Measurements from ENCODE around the gene ZNF185. TPM values are rescaled to one million over a fixed set of nuclear protein-coding genes. Genes with fewer than 3 reads are reported as not detected.

The ZNF185 gene
- total and polyA plus RNA-seq, 9 of the 15 experiments (the other 6 are each of a cell fraction or from before 2014, with no cell fraction given) = 0.08 to 1.1 (median 0.22) TPM

DNA sequence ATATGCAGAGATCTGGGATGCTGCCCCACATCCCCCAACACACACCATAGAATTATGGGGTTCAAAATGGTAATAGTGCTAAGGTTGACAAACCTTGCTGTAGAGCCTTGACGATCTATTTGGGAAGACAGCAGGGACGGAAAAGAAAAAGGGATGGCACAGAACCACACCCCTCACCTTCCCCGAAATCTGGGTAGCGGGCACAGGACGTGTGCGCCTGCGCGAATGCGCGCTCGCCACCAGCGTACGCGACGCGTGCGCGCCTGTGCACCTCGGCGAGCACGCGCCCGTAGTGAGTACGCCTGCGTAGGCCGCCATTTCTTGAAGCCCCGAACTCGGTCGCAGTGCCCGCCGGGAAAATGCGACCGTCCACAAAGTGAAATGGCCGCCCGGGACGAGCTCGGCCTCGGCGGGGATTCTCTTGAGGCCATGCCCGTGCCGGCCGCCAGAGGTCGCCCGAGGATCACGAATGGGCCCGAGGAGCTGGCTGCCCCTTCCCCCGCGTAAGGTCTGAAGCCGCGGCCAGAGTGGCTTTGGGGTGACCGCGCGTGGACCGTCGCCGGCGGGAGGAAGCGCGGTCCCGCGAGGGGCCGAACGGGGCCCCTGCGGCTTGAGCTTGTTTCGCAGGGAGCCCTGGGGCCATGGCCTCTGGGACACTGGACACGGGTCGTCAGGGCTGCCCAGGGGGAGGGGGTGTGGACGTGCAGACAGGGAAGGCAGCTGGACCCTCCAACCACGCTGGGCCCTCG lies 43.6 kb downstream of the ZNF185 start:
- TSS peak; percentile 56 for BruUV-seq (replicated peaks)
- Histone ChIP-seq H2AFZ (ENCODE audit: low read depth, low read length) (peak overlapping the region; percentile 96), H3K27ac (ENCODE audit: extremely low read depth, low read depth, low read length) (peak overlapping the region; percentile 82), H3K36me3 (ENCODE audit: control insufficient read depth, insufficient read depth, low read length) (no peaks in the 10 kb centered on the region), H3K27me3 (ENCODE audit: control insufficient read depth in 2 of 2, insufficient read depth in 2 of 2, low read length in 2 of 2) (no peaks in the 10 kb centered on the region; a peak in 1 of 5 replicates), H3K4me1 (replicated peaks in 1 of 2; ENCODE audit: control insufficient read depth in 2 of 2, insufficient read depth in 2 of 2, low read length in 2 of 2) (peaks cover 2 to 6% of the 10 kb centered on the region in 2 experiments; a peak in 4 of 5 replicates), H3K9me3 (replicated peaks; ENCODE audit: control insufficient read depth, insufficient read depth, low read depth, low read length) (no peaks in the 10 kb centered on the region), H4K20me1 (replicated peaks; ENCODE audit: control insufficient read depth, insufficient read depth, low read length) (no peaks in the 10 kb centered on the region), H3K9ac (ENCODE audit: insufficient read depth in 1 of 2, low read depth in 2 of 2, low read length in 2 of 2) (peak overlapping the region; percentile 77 to 95), H3K9me1 (ENCODE audit: control insufficient read depth, insufficient read depth, low read length) (no peaks in the 10 kb centered on the region), H3K4me2 (ENCODE audit: insufficient read depth, low read length) (peak overlapping the region; percentile 88), H3K4me3 (peak overlapping the region; percentile 52), H3K79me2 (ENCODE audit: control insufficient read depth, insufficient read depth, low read length) (no peaks in the 10 kb centered on the region)
- ATAC-seq (peak; percentile 97), DNase-seq (ENCODE audit: extremely low read depth in 1 of 4, low spot score in 3 of 4) (peak; percentile 91 to 95 (median 93)), FAIRE-seq (peak; percentile 95)
- whole genome bisulfite sequencing (ENCODE audit: insufficient coverage, low coverage, missing lambda C conversion rate) = under 1% methylated on average over 24 of the region's 70 CpGs
- CTCF ChIA-PET (ENCODE audit: low intra/inter-chr PET ratio) = interaction anchor here (1.0 kb wide), 1 partner anchor 1005 kb away, joined by 5 read pairs; no protein-coding TSS in a partner anchor
- intact Hi-C loops (cut with micrococcal nuclease) = no loop called here
- POLR2A ChIA-PET = interaction anchor here (0.7 to 1.1 kb wide), 3 partner anchors 657 to 1828 kb away, joined by 3 to 8 read pairs (median 6); partner anchors contain the start of gene CCNQ
- in situ Hi-C loops (cut with MboI) = loop anchor here (10.0 kb wide), 1 partner anchor 723 kb away; no protein-coding TSS in a partner anchor
- TF ChIP-seq HNRNPUL1 (IDR thresholded peaks at IDR 0.05; ENCODE audit: low read length) (no peak), SAFB (IDR thresholded peaks at IDR 0.05; ENCODE audit: borderline replicate concordance, low read depth, low read length) (peak; percentile 96), PTBP1 (IDR thresholded peaks at IDR 0.05; ENCODE audit: low read depth, low read length) (no peak)
- TF ChIP-seq, protein P1, sequence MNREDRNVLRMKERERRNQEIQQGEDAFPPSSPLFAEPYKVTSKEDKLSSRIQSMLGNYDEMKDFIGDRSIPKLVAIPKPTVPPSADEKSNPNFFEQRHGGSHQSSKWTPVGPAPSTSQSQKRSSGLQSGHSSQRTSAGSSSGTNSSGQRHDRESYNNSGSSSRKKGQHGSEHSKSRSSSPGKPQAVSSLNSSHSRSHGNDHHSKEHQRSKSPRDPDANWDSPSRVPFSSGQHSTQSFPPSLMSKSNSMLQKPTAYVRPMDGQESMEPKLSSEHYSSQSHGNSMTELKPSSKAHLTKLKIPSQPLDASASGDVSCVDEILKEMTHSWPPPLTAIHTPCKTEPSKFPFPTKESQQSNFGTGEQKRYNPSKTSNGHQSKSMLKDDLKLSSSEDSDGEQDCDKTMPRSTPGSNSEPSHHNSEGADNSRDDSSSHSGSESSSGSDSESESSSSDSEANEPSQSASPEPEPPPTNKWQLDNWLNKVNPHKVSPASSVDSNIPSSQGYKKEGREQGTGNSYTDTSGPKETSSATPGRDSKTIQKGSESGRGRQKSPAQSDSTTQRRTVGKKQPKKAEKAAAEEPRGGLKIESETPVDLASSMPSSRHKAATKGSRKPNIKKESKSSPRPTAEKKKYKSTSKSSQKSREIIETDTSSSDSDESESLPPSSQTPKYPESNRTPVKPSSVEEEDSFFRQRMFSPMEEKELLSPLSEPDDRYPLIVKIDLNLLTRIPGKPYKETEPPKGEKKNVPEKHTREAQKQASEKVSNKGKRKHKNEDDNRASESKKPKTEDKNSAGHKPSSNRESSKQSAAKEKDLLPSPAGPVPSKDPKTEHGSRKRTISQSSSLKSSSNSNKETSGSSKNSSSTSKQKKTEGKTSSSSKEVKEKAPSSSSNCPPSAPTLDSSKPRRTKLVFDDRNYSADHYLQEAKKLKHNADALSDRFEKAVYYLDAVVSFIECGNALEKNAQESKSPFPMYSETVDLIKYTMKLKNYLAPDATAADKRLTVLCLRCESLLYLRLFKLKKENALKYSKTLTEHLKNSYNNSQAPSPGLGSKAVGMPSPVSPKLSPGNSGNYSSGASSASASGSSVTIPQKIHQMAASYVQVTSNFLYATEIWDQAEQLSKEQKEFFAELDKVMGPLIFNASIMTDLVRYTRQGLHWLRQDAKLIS (CRISPR knock-in tag; IDR thresholded peaks at IDR 0.05) = 0 out of 2 replicates have a peak, but pooled peaks have one; percentile 29
- TF ChIP-seq, protein P2, sequence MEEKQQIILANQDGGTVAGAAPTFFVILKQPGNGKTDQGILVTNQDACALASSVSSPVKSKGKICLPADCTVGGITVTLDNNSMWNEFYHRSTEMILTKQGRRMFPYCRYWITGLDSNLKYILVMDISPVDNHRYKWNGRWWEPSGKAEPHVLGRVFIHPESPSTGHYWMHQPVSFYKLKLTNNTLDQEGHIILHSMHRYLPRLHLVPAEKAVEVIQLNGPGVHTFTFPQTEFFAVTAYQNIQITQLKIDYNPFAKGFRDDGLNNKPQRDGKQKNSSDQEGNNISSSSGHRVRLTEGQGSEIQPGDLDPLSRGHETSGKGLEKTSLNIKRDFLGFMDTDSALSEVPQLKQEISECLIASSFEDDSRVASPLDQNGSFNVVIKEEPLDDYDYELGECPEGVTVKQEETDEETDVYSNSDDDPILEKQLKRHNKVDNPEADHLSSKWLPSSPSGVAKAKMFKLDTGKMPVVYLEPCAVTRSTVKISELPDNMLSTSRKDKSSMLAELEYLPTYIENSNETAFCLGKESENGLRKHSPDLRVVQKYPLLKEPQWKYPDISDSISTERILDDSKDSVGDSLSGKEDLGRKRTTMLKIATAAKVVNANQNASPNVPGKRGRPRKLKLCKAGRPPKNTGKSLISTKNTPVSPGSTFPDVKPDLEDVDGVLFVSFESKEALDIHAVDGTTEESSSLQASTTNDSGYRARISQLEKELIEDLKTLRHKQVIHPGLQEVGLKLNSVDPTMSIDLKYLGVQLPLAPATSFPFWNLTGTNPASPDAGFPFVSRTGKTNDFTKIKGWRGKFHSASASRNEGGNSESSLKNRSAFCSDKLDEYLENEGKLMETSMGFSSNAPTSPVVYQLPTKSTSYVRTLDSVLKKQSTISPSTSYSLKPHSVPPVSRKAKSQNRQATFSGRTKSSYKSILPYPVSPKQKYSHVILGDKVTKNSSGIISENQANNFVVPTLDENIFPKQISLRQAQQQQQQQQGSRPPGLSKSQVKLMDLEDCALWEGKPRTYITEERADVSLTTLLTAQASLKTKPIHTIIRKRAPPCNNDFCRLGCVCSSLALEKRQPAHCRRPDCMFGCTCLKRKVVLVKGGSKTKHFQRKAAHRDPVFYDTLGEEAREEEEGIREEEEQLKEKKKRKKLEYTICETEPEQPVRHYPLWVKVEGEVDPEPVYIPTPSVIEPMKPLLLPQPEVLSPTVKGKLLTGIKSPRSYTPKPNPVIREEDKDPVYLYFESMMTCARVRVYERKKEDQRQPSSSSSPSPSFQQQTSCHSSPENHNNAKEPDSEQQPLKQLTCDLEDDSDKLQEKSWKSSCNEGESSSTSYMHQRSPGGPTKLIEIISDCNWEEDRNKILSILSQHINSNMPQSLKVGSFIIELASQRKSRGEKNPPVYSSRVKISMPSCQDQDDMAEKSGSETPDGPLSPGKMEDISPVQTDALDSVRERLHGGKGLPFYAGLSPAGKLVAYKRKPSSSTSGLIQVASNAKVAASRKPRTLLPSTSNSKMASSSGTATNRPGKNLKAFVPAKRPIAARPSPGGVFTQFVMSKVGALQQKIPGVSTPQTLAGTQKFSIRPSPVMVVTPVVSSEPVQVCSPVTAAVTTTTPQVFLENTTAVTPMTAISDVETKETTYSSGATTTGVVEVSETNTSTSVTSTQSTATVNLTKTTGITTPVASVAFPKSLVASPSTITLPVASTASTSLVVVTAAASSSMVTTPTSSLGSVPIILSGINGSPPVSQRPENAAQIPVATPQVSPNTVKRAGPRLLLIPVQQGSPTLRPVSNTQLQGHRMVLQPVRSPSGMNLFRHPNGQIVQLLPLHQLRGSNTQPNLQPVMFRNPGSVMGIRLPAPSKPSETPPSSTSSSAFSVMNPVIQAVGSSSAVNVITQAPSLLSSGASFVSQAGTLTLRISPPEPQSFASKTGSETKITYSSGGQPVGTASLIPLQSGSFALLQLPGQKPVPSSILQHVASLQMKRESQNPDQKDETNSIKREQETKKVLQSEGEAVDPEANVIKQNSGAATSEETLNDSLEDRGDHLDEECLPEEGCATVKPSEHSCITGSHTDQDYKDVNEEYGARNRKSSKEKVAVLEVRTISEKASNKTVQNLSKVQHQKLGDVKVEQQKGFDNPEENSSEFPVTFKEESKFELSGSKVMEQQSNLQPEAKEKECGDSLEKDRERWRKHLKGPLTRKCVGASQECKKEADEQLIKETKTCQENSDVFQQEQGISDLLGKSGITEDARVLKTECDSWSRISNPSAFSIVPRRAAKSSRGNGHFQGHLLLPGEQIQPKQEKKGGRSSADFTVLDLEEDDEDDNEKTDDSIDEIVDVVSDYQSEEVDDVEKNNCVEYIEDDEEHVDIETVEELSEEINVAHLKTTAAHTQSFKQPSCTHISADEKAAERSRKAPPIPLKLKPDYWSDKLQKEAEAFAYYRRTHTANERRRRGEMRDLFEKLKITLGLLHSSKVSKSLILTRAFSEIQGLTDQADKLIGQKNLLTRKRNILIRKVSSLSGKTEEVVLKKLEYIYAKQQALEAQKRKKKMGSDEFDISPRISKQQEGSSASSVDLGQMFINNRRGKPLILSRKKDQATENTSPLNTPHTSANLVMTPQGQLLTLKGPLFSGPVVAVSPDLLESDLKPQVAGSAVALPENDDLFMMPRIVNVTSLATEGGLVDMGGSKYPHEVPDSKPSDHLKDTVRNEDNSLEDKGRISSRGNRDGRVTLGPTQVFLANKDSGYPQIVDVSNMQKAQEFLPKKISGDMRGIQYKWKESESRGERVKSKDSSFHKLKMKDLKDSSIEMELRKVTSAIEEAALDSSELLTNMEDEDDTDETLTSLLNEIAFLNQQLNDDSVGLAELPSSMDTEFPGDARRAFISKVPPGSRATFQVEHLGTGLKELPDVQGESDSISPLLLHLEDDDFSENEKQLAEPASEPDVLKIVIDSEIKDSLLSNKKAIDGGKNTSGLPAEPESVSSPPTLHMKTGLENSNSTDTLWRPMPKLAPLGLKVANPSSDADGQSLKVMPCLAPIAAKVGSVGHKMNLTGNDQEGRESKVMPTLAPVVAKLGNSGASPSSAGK (IDR thresholded peaks at IDR 0.05) = peak; percentile 49; the same call in 1 of the 2 replicates
